HL-60 (cell line): ENCODE data around the gene CASP5.

Experiments used
- DNase-seq, 2 experiments: peaks; one replicate each; pipeline ENCODE4 v3.0.0-alpha.2; 2010 to 2020; ENCODE audit warnings: low read depth in 1 of 2, low spot score in 1 of 2
- H3K27ac ChIP-seq: fragments of 250-450 bp; sonication (Bioruptor Pico); replicated peaks from 2 replicates; pipeline ENCODE4 v1.5.1; 2020; ENCODE audit warnings: mild to moderate bottlenecking, moderate library complexity
- H3K27me3 ChIP-seq: fragments of 250-450 bp; sonication (Bioruptor Pico); 2 replicates; pipeline ENCODE4 v1.5.1; 2021; ENCODE audit warnings: mild to moderate bottlenecking, moderate library complexity; ENCODE audit not compliant: insufficient read depth, poor library complexity, severe bottlenecking
- H3K4me3 ChIP-seq: replicated peaks from 2 replicates; pipeline ENCODE4 v1.5.1; 2011; ENCODE audit warnings: mild to moderate bottlenecking, control low read depth, low read length; ENCODE audit not compliant: insufficient read depth
- GABPA ChIP-seq: IDR thresholded peaks from 2 replicates; pipeline ENCODE4 v1.6.1; 2012; ENCODE audit warnings: low read depth
- POLR2AphosphoS5 ChIP-seq: IDR thresholded peaks from 2 replicates; pipeline ENCODE4 v1.6.1; 2012; ENCODE audit warnings: low read depth
- SPI1 ChIP-seq: IDR thresholded peaks from 2 replicates; pipeline ENCODE4 v1.6.1; 2012; ENCODE audit warnings: low read depth, mild to moderate bottlenecking, borderline replicate concordance
- TF ChIP-seq, protein P1 (sequence below): IDR thresholded peaks from 2 replicates; pipeline ENCODE4 v1.6.1; 2012; ENCODE audit warnings: low read depth; ENCODE audit not compliant: insufficient replicate concordance
- TF ChIP-seq, protein P2 (sequence below): IDR thresholded peaks from one replicate; pipeline ENCODE4 v1.5.1; 2011; ENCODE audit warnings: low read length, control low read depth, inconsistent platforms; ENCODE audit not compliant: insufficient read depth

CASP5 gene

DNA sequence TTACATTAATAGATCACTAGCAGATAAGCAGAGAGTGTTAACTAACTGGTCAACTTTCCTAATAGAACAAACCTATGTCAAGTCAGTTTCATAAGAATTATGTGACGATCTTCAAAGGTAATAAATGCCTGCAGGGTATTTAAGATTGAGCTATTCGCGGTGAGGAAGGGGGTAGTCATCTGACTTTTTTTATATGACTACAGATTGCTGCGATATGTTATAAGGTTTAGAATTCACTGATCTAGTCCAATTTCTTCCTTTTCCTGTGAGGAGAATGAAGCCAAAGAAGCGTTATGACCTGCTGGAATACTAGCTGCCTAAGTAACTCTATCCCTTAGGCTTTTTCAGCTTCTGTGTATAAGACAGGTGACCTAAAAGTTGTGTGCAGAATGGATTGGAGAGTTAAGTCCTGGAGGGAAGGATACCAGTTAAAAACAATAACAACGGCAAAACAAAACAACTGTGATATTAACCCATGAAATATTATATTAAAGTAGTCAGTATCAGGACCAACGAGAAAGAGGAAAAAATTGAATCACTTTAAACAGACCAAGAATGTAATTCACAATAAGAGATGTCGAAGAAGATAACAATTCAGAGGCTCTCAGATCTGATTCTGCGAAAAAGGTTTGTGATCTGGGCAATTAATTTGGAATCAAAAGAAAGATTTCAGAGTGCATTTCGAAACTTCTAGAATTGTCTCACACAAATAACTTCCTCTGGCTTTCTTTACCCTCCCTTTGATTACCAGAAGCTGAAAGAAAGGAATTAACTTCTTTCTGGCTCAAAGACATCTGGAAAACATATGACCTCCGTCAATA lies 55.2 kb downstream of the CASP5 start:
- Histone ChIP-seq H3K27ac (peak overlapping the region; percentile 74), H3K4me3 (peak overlapping the region; percentile 52), H3K27me3 (no peaks in the 10 kb centered on the region)
- TF ChIP-seq, protein P1, sequence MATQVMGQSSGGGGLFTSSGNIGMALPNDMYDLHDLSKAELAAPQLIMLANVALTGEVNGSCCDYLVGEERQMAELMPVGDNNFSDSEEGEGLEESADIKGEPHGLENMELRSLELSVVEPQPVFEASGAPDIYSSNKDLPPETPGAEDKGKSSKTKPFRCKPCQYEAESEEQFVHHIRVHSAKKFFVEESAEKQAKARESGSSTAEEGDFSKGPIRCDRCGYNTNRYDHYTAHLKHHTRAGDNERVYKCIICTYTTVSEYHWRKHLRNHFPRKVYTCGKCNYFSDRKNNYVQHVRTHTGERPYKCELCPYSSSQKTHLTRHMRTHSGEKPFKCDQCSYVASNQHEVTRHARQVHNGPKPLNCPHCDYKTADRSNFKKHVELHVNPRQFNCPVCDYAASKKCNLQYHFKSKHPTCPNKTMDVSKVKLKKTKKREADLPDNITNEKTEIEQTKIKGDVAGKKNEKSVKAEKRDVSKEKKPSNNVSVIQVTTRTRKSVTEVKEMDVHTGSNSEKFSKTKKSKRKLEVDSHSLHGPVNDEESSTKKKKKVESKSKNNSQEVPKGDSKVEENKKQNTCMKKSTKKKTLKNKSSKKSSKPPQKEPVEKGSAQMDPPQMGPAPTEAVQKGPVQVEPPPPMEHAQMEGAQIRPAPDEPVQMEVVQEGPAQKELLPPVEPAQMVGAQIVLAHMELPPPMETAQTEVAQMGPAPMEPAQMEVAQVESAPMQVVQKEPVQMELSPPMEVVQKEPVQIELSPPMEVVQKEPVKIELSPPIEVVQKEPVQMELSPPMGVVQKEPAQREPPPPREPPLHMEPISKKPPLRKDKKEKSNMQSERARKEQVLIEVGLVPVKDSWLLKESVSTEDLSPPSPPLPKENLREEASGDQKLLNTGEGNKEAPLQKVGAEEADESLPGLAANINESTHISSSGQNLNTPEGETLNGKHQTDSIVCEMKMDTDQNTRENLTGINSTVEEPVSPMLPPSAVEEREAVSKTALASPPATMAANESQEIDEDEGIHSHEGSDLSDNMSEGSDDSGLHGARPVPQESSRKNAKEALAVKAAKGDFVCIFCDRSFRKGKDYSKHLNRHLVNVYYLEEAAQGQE: no peak
- TF ChIP-seq POLR2AphosphoS5 (no peak), SPI1 (no peak), GABPA (no peak)
- TF ChIP-seq, protein P2, sequence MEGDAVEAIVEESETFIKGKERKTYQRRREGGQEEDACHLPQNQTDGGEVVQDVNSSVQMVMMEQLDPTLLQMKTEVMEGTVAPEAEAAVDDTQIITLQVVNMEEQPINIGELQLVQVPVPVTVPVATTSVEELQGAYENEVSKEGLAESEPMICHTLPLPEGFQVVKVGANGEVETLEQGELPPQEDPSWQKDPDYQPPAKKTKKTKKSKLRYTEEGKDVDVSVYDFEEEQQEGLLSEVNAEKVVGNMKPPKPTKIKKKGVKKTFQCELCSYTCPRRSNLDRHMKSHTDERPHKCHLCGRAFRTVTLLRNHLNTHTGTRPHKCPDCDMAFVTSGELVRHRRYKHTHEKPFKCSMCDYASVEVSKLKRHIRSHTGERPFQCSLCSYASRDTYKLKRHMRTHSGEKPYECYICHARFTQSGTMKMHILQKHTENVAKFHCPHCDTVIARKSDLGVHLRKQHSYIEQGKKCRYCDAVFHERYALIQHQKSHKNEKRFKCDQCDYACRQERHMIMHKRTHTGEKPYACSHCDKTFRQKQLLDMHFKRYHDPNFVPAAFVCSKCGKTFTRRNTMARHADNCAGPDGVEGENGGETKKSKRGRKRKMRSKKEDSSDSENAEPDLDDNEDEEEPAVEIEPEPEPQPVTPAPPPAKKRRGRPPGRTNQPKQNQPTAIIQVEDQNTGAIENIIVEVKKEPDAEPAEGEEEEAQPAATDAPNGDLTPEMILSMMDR: no peak
- DNase-seq: no peak

DNA sequence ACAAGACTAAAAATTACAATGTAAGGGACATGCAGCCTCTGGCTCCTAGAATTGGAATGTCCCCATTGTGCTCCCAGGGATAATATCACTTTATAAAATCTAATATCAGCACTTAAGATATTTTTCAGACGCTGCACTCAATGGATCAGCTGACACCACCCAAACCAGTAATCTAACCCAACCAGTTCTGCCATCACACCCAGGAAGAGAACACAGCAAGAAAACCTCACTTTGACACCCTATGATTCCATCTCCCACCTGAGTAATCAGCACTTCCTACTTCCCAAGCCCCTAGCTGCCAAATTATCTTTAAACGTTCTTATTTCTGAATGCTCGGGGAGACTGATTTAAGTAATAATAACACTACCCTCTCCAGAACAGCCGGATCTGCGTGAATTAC lies 57.2 kb downstream of the CASP5 start:
- DNase-seq: no peak
- Histone ChIP-seq H3K27me3 (no peaks in the 10 kb centered on the region), H3K27ac (no peak overlapping the region), H3K4me3 (no peak overlapping the region)
- TF ChIP-seq GABPA: no peak
- TF ChIP-seq SPI1: no peak
- TF ChIP-seq, protein P1: no peak
- TF ChIP-seq, protein P2: no peak
- TF ChIP-seq POLR2AphosphoS5: no peak

DNA sequence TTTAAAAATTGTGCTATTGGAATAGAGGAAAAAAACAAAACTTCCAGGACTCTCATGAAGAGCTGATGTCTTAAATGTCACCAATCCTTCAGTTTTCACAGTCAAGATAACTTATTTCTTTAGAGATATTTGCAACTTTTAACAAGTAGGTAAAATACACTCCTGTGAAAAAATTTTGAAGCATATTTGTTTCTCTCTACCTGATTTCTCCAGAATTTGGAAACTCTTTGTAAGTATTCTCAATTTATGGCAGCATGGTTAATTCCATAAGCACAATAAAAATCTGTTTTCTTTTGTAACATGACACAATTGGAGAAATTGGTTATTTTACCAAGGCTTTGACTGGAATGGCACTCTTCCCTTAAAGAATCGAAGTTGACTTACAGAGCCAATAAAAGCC lies 58.7 kb downstream of the CASP5 start:
- Histone ChIP-seq H3K4me3 (no peak overlapping the region), H3K27me3 (no peaks in the 10 kb centered on the region), H3K27ac (no peak overlapping the region)
- DNase-seq: no peak
- TF ChIP-seq POLR2AphosphoS5 (no peak), GABPA (no peak), SPI1 (no peak)
- TF ChIP-seq, protein P1: no peak
- TF ChIP-seq, protein P2: no peak
